HCT116 (cell line): ENCODE results near the gene DPYSL5. TPM values are rescaled to one million over a fixed set of nuclear protein-coding genes. Genes with fewer than 3 reads are reported as not detected.

ENCODE experiments used
- ATAC-seq: fragments of 200-7000 bp; cut with Tn5 transposase; 2 replicates; pipeline ENCODE4 v1.9.1; 2020; ENCODE audit warnings: mild to moderate bottlenecking, moderate library complexity
- BruUV-seq: library from RNA; stranded (reverse); fragments of 400-500 nt; replicated peaks from 2 replicates; lab custom pipeline; 2021; lab: Mats Ljungman, UMichigan
- CTCF ChIA-PET: fragments of 300-600 bp; sonication (Branson Sonifier 250); formaldehyde crosslinking; loops from one replicate; lab custom pipeline; 2021; ENCODE audit warnings: antibody characterized with exemption; lab: Charles Lee
- POLR2A ChIA-PET: fragments of 300-600, 350-600 bp; sonication (Branson Sonifier 250); formaldehyde crosslinking; loops from one replicate; lab custom pipeline; 2021; ENCODE audit warnings: antibody characterized with exemption; lab: Charles Lee
- RAD21 ChIA-PET, 2 experiments: fragments of 300-600 bp; sonication (Branson Sonifier 250); formaldehyde crosslinking; loops; one replicate each; lab custom pipeline; 2023; ENCODE audit warnings: low total read pairs in 2 of 2; ENCODE audit not compliant: uncharacterized antibody in 2 of 2, unreplicated experiment in 2 of 2, low non-redundant PET in 1 of 2; lab: Charles Lee
- DNase-seq: peaks from one replicate; pipeline ENCODE4 v3.0.0-alpha.2; 2010; ENCODE audit warnings: low read depth, low spot score
- H2AFZ ChIP-seq: fragments of 200-600 bp; shearing (Covaris generic), sonication (generic); 2 replicates; pipeline ENCODE4 v1.6.1; 2017; ENCODE audit warnings: low read depth, mixed run types, mixed read lengths, antibody characterized with exemption, low read length; ENCODE audit not compliant: poor library complexity, severe bottlenecking
- H3K27ac ChIP-seq: 2 replicates; pipeline ENCODE4 v1.5.1; 2012; ENCODE audit warnings: low read depth, low read length
- H3K27me3 ChIP-seq: fragments of 200-600 bp; sonication (generic); 2 replicates; pipeline ENCODE4 v1.6.1; 2016; ENCODE audit warnings: mixed run types, low read length, mixed read lengths; ENCODE audit not compliant: insufficient read depth
- H3K36me3 ChIP-seq, 2 experiments: fragments of 200-500 bp in 1 of 2; fragments of 200-600 bp in 1 of 2; sonication (Bioruptor generic) in 1 of 2; sonication (generic) in 1 of 2; 2 replicates each; pipeline versions ENCODE4 v1.5.1 to v1.6.1; 2014 to 2016; ENCODE audit warnings: low read length in 2 of 2, inconsistent platforms in 1 of 2, mixed read lengths in 1 of 2, mixed run types in 1 of 2; ENCODE audit not compliant: insufficient read depth in 2 of 2, control insufficient read depth in 1 of 2
- H3K4me1 ChIP-seq, 2 experiments: fragments of 200-600 bp in 1 of 2; sonication (generic) in 1 of 2; 2 replicates each; pipeline versions ENCODE4 v1.5.1 to v1.6.1; 2012 to 2017; ENCODE audit warnings: low read length in 2 of 2, inconsistent platforms in 1 of 2, mild to moderate bottlenecking in 1 of 2, mixed read lengths in 1 of 2, mixed run types in 1 of 2, moderate library complexity in 1 of 2; ENCODE audit not compliant: insufficient read depth in 2 of 2, control insufficient read depth in 1 of 2
- H3K4me2 ChIP-seq: fragments of 200-600 bp; sonication (generic); 2 replicates; pipeline ENCODE4 v1.6.1; 2017; ENCODE audit warnings: mixed run types, low read length, mixed read lengths
- H3K4me3 ChIP-seq, 2 experiments: fragments of 200-600 bp in 1 of 2; sonication (generic) in 1 of 2; replicated peaks in 1 of 2; 2 replicates each; pipeline ENCODE4 v1.5.1; 2011 to 2016; ENCODE audit warnings: low read length in 2 of 2, control low read depth in 1 of 2, low read depth in 1 of 2, mild to moderate bottlenecking in 1 of 2, mixed read lengths in 1 of 2, mixed run types in 1 of 2
- H3K79me2 ChIP-seq: fragments of 200-600 bp; sonication (generic); 2 replicates; pipeline ENCODE4 v1.6.1; 2017; ENCODE audit warnings: mild to moderate bottlenecking, mixed run types, low read length, moderate library complexity, mixed read lengths; ENCODE audit not compliant: insufficient read depth
- H3K9ac ChIP-seq: fragments of 200-600 bp; sonication (generic); 2 replicates; pipeline ENCODE4 v1.6.1; 2016; ENCODE audit warnings: low read length, mixed read lengths
- H3K9me2 ChIP-seq: fragments of 200-600 bp; sonication (generic), shearing (Covaris generic); 2 replicates; pipeline ENCODE4 v1.6.1; 2017; ENCODE audit warnings: mixed run types, mild to moderate bottlenecking, moderate library complexity; ENCODE audit not compliant: insufficient read depth
- H3K9me3 ChIP-seq, 2 experiments: fragments of 200-500 bp in 1 of 2; fragments of 200-600 bp in 1 of 2; sonication (Bioruptor generic) in 1 of 2; sonication (generic) in 1 of 2; 2 replicates each; pipeline ENCODE4 v1.6.1; 2014 to 2017; ENCODE audit warnings: low read length in 2 of 2, mixed read lengths in 2 of 2, inconsistent platforms in 1 of 2, low read depth in 1 of 2, mild to moderate bottlenecking in 1 of 2, mixed run types in 1 of 2, moderate library complexity in 1 of 2; ENCODE audit not compliant: control insufficient read depth in 1 of 2, insufficient read depth in 1 of 2
- H4K20me1 ChIP-seq: fragments of 200-600 bp; sonication (generic), shearing (Covaris generic); 2 replicates; pipeline ENCODE4 v1.6.1; 2017; ENCODE audit warnings: mixed run types, mild to moderate bottlenecking, moderate library complexity; ENCODE audit not compliant: insufficient read depth
- CBX3 ChIP-seq: IDR thresholded peaks from 2 replicates; pipeline ENCODE4 v1.6.1; 2012; ENCODE audit warnings: low read depth
- CEBPB ChIP-seq: IDR thresholded peaks from 2 replicates; pipeline ENCODE4 v1.6.1; 2012; ENCODE audit warnings: low read depth
- EGR1 ChIP-seq: IDR thresholded peaks from 2 replicates; pipeline ENCODE4 v1.6.1; 2012; ENCODE audit warnings: low read depth
- ELF1 ChIP-seq: IDR thresholded peaks from 2 replicates; pipeline ENCODE4 v1.6.1; 2012; ENCODE audit warnings: low read depth, borderline replicate concordance
- EZH2phosphoT487 ChIP-seq: fragments of 200-600 bp; IDR thresholded peaks from 2 replicates; pipeline ENCODE4 v1.6.1; 2018; ENCODE audit warnings: antibody characterized with exemption, borderline replicate concordance
- FOSL1 ChIP-seq: IDR thresholded peaks from 2 replicates; pipeline ENCODE4 v1.6.1; 2012; ENCODE audit warnings: low read depth
- JUND ChIP-seq: IDR thresholded peaks from 2 replicates; pipeline ENCODE4 v1.6.1; 2012
- POLR2A ChIP-seq: IDR thresholded peaks from 2 replicates; pipeline ENCODE4 v1.7.0; 2011; ENCODE audit warnings: borderline replicate concordance; ENCODE audit not compliant: insufficient read depth, insufficient read length; ENCODE audit errors: extremely low read depth
- POLR2AphosphoS5 ChIP-seq: IDR thresholded peaks from 2 replicates; pipeline ENCODE4 v1.6.1; 2011; ENCODE audit warnings: mild to moderate bottlenecking, low read depth, low read length, moderate library complexity
- RAD21 ChIP-seq: IDR thresholded peaks from 2 replicates; pipeline ENCODE4 v1.6.1; 2012; ENCODE audit warnings: low read depth, mild to moderate bottlenecking
- SIN3A ChIP-seq: IDR thresholded peaks from 2 replicates; pipeline ENCODE4 v1.6.1; 2012; ENCODE audit warnings: low read depth
- TCF7L2 ChIP-seq: IDR thresholded peaks from 2 replicates; pipeline ENCODE4 v1.7.0; 2011; ENCODE audit warnings: borderline replicate concordance, inconsistent platforms; ENCODE audit not compliant: insufficient read depth, insufficient read length; ENCODE audit errors: extremely low read depth
- YY1 ChIP-seq: IDR thresholded peaks from 2 replicates; pipeline ENCODE4 v1.6.1; 2011; ENCODE audit warnings: low read length, low read depth, moderate library complexity, mild to moderate bottlenecking; ENCODE audit not compliant: insufficient replicate concordance; ENCODE audit errors: extremely low read depth
- ZFX ChIP-seq: fragments of 450-650 bp; IDR thresholded peaks from 2 replicates; pipeline ENCODE4 v1.6.1; 2017
- ZNF274 ChIP-seq: fragments of 200-500 bp; sonication (Bioruptor generic); IDR thresholded peaks from 2 replicates; pipeline ENCODE4 v1.6.1; 2014; ENCODE audit warnings: mild to moderate bottlenecking, low read depth, low read length, inconsistent platforms
- intact Hi-C: fragments of 100-400 bp; cut with micrococcal nuclease; formaldehyde crosslinking; loops from 2 replicates; pipeline ENCODE4 v1.10.0; 2022
- total RNA-seq: library from RNA; stranded (reverse); gene quantifications from one replicate; pipeline ENCODE4 v1.2.1, GENCODE V29; 2021; ENCODE audit not compliant: unreplicated experiment
- TF ChIP-seq, protein P1 (sequence below): IDR thresholded peaks from 2 replicates; pipeline ENCODE4 v1.6.1; 2012
- TF ChIP-seq, protein P2 (sequence below), 3 experiments: fragments of 200-600 bp in 1 of 3; sonication (generic) in 1 of 3; IDR thresholded peaks in 2 of 3; conservative IDR thresholded peaks in 1 of 3; 2 replicates each; pipeline ENCODE4 v1.5.1; 2012 to 2017; ENCODE audit warnings: low read depth in 2 of 3, low read length in 2 of 3, antibody characterized with exemption in 1 of 3, borderline replicate concordance in 1 of 3, control low read depth in 1 of 3, mild to moderate bottlenecking in 1 of 3, mixed read lengths in 1 of 3, mixed run types in 1 of 3, moderate library complexity in 1 of 3; ENCODE audit not compliant: insufficient read depth in 1 of 3
- TF ChIP-seq, protein P3 (sequence below): IDR thresholded peaks from 2 replicates; pipeline ENCODE4 v1.6.1; 2011; ENCODE audit warnings: mild to moderate bottlenecking, low read length, moderate library complexity; ENCODE audit not compliant: insufficient replicate concordance; ENCODE audit errors: extremely low read depth
- TF ChIP-seq, protein P4 (sequence below): IDR thresholded peaks from 2 replicates; pipeline ENCODE4 v1.6.1; 2012
- TF ChIP-seq, protein P5 (sequence below): IDR thresholded peaks from 2 replicates; pipeline ENCODE4 v1.6.1; 2012; ENCODE audit warnings: low read depth

DPYSL5 gene
- total RNA-seq, 1 experiment from 2014 or later, result 8.4 TPM

DNA sequence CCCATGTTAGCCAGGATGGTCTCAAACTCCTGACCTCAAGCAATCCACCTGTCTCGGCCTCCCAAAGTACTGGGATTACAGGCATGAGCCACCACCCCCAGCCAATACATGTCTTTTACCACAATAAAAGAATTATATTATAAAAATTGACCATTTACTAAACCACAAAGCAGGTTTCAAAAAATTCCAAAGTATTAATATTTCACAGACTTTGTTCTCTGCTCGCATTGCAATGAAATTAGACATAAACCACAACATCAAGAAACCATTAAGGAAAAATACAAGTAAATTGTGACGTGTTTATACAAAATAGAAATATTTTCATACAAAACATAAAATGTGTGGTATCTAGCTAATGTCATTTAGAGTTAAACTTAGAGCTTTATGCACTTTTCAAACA, 109.1 kb downstream of the DPYSL5 start:
- H3K9me3 ChIP-seq, result no peaks in the 10 kb centered on the region
- H3K27me3 ChIP-seq, result no peaks in the 10 kb centered on the region
- no peak overlapping the region for H3K27ac ChIP-seq
- ChIA-PET POLR2A (no interaction called here), RAD21 (no interaction called here), CTCF (interaction anchor here (1.3 kb wide), 1 partner anchor 111 kb away, joined by 5 read pairs; no protein-coding TSS in a partner anchor)
- peaks cover 0 to 7% of the 10 kb centered on the region in 2 experiments; a peak in 2 of 4 replicates for H3K4me1 ChIP-seq
- H2AFZ ChIP-seq, result no peak overlapping the region
- TF ChIP-seq POLR2A (no peak), SIN3A (no peak), ELF1 (no peak), TCF7L2 (no peak), JUND (no peak), POLR2AphosphoS5 (no peak), CBX3 (no peak), ZFX (no peak), ZNF274 (no peak), RAD21 (no peak), EGR1 (no peak), EZH2phosphoT487 (no peak), YY1 (no peak), CEBPB (no peak), FOSL1 (no peak)
- TF ChIP-seq, protein P1, sequence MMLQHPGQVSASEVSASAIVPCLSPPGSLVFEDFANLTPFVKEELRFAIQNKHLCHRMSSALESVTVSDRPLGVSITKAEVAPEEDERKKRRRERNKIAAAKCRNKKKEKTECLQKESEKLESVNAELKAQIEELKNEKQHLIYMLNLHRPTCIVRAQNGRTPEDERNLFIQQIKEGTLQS, result no peak
- TF ChIP-seq, protein P2, sequence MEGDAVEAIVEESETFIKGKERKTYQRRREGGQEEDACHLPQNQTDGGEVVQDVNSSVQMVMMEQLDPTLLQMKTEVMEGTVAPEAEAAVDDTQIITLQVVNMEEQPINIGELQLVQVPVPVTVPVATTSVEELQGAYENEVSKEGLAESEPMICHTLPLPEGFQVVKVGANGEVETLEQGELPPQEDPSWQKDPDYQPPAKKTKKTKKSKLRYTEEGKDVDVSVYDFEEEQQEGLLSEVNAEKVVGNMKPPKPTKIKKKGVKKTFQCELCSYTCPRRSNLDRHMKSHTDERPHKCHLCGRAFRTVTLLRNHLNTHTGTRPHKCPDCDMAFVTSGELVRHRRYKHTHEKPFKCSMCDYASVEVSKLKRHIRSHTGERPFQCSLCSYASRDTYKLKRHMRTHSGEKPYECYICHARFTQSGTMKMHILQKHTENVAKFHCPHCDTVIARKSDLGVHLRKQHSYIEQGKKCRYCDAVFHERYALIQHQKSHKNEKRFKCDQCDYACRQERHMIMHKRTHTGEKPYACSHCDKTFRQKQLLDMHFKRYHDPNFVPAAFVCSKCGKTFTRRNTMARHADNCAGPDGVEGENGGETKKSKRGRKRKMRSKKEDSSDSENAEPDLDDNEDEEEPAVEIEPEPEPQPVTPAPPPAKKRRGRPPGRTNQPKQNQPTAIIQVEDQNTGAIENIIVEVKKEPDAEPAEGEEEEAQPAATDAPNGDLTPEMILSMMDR (IDR thresholded peaks at IDR 0.05 in 2 of 3, conservative IDR thresholded peaks at IDR 0.05 in 1 of 3; ENCODE audit: borderline replicate concordance in 1 of 3, insufficient read depth in 1 of 3, low read depth in 2 of 3, low read length in 2 of 3), result no peak
- TF ChIP-seq, protein P3, sequence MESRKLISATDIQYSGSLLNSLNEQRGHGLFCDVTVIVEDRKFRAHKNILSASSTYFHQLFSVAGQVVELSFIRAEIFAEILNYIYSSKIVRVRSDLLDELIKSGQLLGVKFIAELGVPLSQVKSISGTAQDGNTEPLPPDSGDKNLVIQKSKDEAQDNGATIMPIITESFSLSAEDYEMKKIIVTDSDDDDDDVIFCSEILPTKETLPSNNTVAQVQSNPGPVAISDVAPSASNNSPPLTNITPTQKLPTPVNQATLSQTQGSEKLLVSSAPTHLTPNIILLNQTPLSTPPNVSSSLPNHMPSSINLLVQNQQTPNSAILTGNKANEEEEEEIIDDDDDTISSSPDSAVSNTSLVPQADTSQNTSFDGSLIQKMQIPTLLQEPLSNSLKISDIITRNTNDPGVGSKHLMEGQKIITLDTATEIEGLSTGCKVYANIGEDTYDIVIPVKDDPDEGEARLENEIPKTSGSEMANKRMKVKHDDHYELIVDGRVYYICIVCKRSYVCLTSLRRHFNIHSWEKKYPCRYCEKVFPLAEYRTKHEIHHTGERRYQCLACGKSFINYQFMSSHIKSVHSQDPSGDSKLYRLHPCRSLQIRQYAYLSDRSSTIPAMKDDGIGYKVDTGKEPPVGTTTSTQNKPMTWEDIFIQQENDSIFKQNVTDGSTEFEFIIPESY, result no peak
- TF ChIP-seq, protein P4, sequence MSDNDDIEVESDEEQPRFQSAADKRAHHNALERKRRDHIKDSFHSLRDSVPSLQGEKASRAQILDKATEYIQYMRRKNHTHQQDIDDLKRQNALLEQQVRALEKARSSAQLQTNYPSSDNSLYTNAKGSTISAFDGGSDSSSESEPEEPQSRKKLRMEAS, result no peak
- TF ChIP-seq, protein P5, sequence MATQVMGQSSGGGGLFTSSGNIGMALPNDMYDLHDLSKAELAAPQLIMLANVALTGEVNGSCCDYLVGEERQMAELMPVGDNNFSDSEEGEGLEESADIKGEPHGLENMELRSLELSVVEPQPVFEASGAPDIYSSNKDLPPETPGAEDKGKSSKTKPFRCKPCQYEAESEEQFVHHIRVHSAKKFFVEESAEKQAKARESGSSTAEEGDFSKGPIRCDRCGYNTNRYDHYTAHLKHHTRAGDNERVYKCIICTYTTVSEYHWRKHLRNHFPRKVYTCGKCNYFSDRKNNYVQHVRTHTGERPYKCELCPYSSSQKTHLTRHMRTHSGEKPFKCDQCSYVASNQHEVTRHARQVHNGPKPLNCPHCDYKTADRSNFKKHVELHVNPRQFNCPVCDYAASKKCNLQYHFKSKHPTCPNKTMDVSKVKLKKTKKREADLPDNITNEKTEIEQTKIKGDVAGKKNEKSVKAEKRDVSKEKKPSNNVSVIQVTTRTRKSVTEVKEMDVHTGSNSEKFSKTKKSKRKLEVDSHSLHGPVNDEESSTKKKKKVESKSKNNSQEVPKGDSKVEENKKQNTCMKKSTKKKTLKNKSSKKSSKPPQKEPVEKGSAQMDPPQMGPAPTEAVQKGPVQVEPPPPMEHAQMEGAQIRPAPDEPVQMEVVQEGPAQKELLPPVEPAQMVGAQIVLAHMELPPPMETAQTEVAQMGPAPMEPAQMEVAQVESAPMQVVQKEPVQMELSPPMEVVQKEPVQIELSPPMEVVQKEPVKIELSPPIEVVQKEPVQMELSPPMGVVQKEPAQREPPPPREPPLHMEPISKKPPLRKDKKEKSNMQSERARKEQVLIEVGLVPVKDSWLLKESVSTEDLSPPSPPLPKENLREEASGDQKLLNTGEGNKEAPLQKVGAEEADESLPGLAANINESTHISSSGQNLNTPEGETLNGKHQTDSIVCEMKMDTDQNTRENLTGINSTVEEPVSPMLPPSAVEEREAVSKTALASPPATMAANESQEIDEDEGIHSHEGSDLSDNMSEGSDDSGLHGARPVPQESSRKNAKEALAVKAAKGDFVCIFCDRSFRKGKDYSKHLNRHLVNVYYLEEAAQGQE, result no peak
- no peaks in the 10 kb centered on the region for H3K9me2 ChIP-seq
- BruUV-seq, result no TSS peak
- H4K20me1 ChIP-seq, result no peaks in the 10 kb centered on the region
- no peak for ATAC-seq
- no peaks in the 10 kb centered on the region for H3K36me3 ChIP-seq
- no peak overlapping the region for H3K4me3 ChIP-seq
- no peaks in the 10 kb centered on the region for H3K79me2 ChIP-seq
- H3K9ac ChIP-seq, result no peak overlapping the region
- no peak for DNase-seq
- H3K4me2 ChIP-seq, result no peak overlapping the region
- intact Hi-C loops, result no loop called here
